ENCODE data around the gene RBM33. TPM values are rescaled to one million over a fixed set of nuclear protein-coding genes. Genes with fewer than 3 reads are reported as not detected.
A peak's percentile ranks its signal among the peaks of the same experiment; 100 is the strongest.

RBM33 gene
- total and polyA plus RNA-seq, 9 of the 15 experiments (the other 6 are each of a cell fraction or from before 2014, with no cell fraction given) = 4.4 to 80.7 (median 27.3) TPM

DNA sequence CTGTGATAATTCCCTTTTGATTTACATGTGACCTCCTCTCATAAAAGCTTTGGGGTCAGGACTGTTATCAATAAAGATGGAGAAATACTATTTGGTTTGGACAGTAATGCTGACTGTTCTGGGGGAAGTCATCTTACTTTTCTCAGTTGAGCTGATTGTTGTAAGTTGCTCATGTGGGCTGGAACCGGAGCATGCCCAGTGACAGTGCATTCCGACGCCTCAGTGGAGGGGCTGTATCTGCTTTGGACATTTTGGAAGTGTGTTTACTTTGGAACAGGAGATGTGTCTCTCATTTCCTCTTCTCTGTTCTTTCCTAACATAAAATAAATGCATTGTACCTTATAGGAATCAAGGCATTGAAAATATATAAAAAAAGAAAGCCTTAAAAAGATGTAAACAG, 30.1 kb downstream of the RBM33 start:
- ATAC-seq (no peak), FAIRE-seq (no peak), DNase-seq (ENCODE audit: extremely low read depth in 1 of 4, low spot score in 3 of 4) (no peak)
- ChIA-PET POLR2A (no interaction called here), CTCF (ENCODE audit: low intra/inter-chr PET ratio) (no interaction called here)
- Histone ChIP-seq H3K9ac (ENCODE audit: insufficient read depth in 1 of 2, low read depth in 2 of 2, low read length in 2 of 2) (no peak overlapping the region), H3K36me3 (ENCODE audit: control insufficient read depth, insufficient read depth, low read length) (peaks cover 54% of the 10 kb centered on the region), H3K79me2 (ENCODE audit: control insufficient read depth, insufficient read depth, low read length) (peaks cover 78% of the 10 kb centered on the region), H3K27me3 (ENCODE audit: control insufficient read depth in 2 of 2, insufficient read depth in 2 of 2, low read length in 2 of 2) (no peaks in the 10 kb centered on the region), H3K27ac (ENCODE audit: extremely low read depth, low read depth, low read length) (no peak overlapping the region), H3K4me2 (ENCODE audit: insufficient read depth, low read length) (no peak overlapping the region), H3K4me3 (no peak overlapping the region), H3K9me3 (replicated peaks; ENCODE audit: control insufficient read depth, insufficient read depth, low read depth, low read length) (no peaks in the 10 kb centered on the region), H2AFZ (ENCODE audit: low read depth, low read length) (no peak overlapping the region), H3K4me1 (replicated peaks in 1 of 2; ENCODE audit: control insufficient read depth in 2 of 2, insufficient read depth in 2 of 2, low read length in 2 of 2) (peaks cover 0 to 17% of the 10 kb centered on the region in 2 experiments; a peak in 3 of 5 replicates), H3K9me1 (ENCODE audit: control insufficient read depth, insufficient read depth, low read length) (peaks cover 3% of the 10 kb centered on the region), H4K20me1 (replicated peaks; ENCODE audit: control insufficient read depth, insufficient read depth, low read length) (peaks cover 22% of the 10 kb centered on the region; the same call in 1 of the 2 replicates)
- 85% methylated on average over 3 of the region's 3 CpGs for WGBS (ENCODE audit: insufficient coverage, low coverage, missing lambda C conversion rate)
- in situ Hi-C loops (cut with MboI) (no loop called here), intact Hi-C loops (cut with micrococcal nuclease) (no loop called here)
- BruUV-seq (replicated peaks) = no TSS peak
- peak; percentile 25 to 39; a peak in 1 of 4 replicates for TF ChIP-seq NRF1 (conservative IDR thresholded peaks at IDR 0.05 in 1 of 2, IDR thresholded peaks at IDR 0.05 in 1 of 2)
- TF ChIP-seq FOXM1 (IDR thresholded peaks at IDR 0.05; ENCODE audit: low read depth) = no peak
- no peak for TF ChIP-seq FOXM1 (CRISPR knock-in tag; IDR thresholded peaks at IDR 0.05; ENCODE audit: low read depth)
- TF ChIP-seq ZNF696 (CRISPR knock-in tag; conservative IDR thresholded peaks at IDR 0.05) = no peak

DNA sequence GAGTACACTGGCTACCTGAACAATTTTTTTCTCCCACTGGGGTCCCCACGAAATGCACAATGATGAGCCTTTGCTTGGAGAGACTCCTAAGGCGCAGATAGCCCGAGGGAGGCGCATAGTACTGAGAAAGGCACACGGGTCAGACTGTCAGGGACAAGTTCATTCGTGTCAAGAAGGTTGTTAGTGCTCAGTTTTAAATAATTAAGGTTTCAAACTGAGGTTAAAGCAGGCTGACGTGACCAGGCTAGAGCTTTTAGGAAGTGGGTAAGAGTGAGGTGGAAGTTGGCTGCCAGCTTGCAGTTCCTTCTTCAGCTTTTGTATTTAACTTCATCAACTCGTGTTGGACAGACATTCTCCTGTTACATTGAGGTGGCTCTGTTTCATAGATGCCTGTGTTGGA, 31.6 kb downstream of the RBM33 start:
- Histone ChIP-seq H3K27ac (ENCODE audit: extremely low read depth, low read depth, low read length) (no peak overlapping the region), H2AFZ (ENCODE audit: low read depth, low read length) (no peak overlapping the region), H3K4me2 (ENCODE audit: insufficient read depth, low read length) (no peak overlapping the region), H3K4me1 (replicated peaks in 1 of 2; ENCODE audit: control insufficient read depth in 2 of 2, insufficient read depth in 2 of 2, low read length in 2 of 2) (peaks cover 0 to 28% of the 10 kb centered on the region in 2 experiments; a peak in 4 of 5 replicates), H3K4me3 (no peak overlapping the region), H3K9me1 (ENCODE audit: control insufficient read depth, insufficient read depth, low read length) (peaks cover 6% of the 10 kb centered on the region), H4K20me1 (replicated peaks; ENCODE audit: control insufficient read depth, insufficient read depth, low read length) (peaks cover 20% of the 10 kb centered on the region), H3K9ac (ENCODE audit: insufficient read depth in 1 of 2, low read depth in 2 of 2, low read length in 2 of 2) (0 out of 4 replicates have a peak overlapping the region, but pooled peaks of 1 of the 2 experiments have one; percentile 16), H3K9me3 (replicated peaks; ENCODE audit: control insufficient read depth, insufficient read depth, low read depth, low read length) (no peaks in the 10 kb centered on the region), H3K79me2 (ENCODE audit: control insufficient read depth, insufficient read depth, low read length) (peaks cover 73% of the 10 kb centered on the region), H3K27me3 (ENCODE audit: control insufficient read depth in 2 of 2, insufficient read depth in 2 of 2, low read length in 2 of 2) (no peaks in the 10 kb centered on the region), H3K36me3 (ENCODE audit: control insufficient read depth, insufficient read depth, low read length) (peaks cover 56% of the 10 kb centered on the region)
- WGBS (ENCODE audit: insufficient coverage, low coverage, missing lambda C conversion rate) = 56% methylated on average over 8 of the region's 8 CpGs
- FAIRE-seq (no peak), DNase-seq (ENCODE audit: extremely low read depth in 1 of 4, low spot score in 3 of 4) (no peak), ATAC-seq (peak; percentile 56)
- intact Hi-C loops (cut with micrococcal nuclease) (no loop called here), in situ Hi-C loops (cut with MboI) (no loop called here)
- no TSS peak for BruUV-seq (replicated peaks)
- CTCF ChIA-PET (ENCODE audit: low intra/inter-chr PET ratio) = no interaction called here
- POLR2A ChIA-PET = interaction anchor here (0.9 to 1.8 kb wide), 3 partner anchors 10 to 25 kb away, joined by 4 to 10 read pairs (median 4); no protein-coding TSS in a partner anchor
- TF ChIP-seq, protein P1, sequence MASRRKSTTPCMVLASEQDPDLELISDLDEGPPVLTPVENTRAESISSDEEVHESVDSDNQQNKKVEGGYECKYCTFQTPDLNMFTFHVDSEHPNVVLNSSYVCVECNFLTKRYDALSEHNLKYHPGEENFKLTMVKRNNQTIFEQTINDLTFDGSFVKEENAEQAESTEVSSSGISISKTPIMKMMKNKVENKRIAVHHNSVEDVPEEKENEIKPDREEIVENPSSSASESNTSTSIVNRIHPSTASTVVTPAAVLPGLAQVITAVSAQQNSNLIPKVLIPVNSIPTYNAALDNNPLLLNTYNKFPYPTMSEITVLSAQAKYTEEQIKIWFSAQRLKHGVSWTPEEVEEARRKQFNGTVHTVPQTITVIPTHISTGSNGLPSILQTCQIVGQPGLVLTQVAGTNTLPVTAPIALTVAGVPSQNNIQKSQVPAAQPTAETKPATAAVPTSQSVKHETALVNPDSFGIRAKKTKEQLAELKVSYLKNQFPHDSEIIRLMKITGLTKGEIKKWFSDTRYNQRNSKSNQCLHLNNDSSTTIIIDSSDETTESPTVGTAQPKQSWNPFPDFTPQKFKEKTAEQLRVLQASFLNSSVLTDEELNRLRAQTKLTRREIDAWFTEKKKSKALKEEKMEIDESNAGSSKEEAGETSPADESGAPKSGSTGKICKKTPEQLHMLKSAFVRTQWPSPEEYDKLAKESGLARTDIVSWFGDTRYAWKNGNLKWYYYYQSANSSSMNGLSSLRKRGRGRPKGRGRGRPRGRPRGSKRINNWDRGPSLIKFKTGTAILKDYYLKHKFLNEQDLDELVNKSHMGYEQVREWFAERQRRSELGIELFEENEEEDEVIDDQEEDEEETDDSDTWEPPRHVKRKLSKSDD (conservative IDR thresholded peaks at IDR 0.05; ENCODE audit: low read length) = no peak
- TF ChIP-seq SMARCC2 (IDR thresholded peaks at IDR 0.05; ENCODE audit: low read depth) = no peak
- no peak for TF ChIP-seq GATAD2A (IDR thresholded peaks at IDR 0.05)
- TF ChIP-seq CREM (IDR thresholded peaks at IDR 0.05; ENCODE audit: low read depth) = no peak

All from K562 (cell line).